Measurements from ENCODE around the gene CAPG. TPM values are rescaled to one million over a fixed set of nuclear protein-coding genes. Genes with fewer than 3 reads are reported as not detected.

The CAPG gene
- 121 and 128 TPM in 2 replicates for total RNA-seq

GRCh38 chr2:85409845-85410583 is at the start of gene CAPG:
TSS of gene CAPG (minus strand) at chr2:85410366. CDS start at chr2:85402145, 8,221 bp downstream.

GRCh38 chr2:85418132-85419008 is 8.2 kb upstream of the CAPG start, which contains the start of gene SH2D6:
TSS of gene SH2D6 (plus strand) at chr2:85418714. CDS start at chr2:85429466, 10,752 bp downstream.

GRCh38 chr2:85354286-85355072 is 55.7 kb downstream of the CAPG start, which contains the start of the genes ELMOD3 and RETSAT:
TSS of gene ELMOD3 (plus strand) at chr2:85354769. CDS start at chr2:85357199, 2,430 bp downstream.
TSS of gene RETSAT (minus strand) at chr2:85354528. CDS start at chr2:85354507, 21 bp downstream.

Other genes with a start within 250 kb of the CAPG start
- 109 and 130 TPM in 2 replicates for gene TGOLN2, start 82.4 kb downstream of the CAPG start, total RNA-seq
- gene RETSAT, start 55.8 kb downstream of the CAPG start, total RNA-seq = 47.4 and 53.5 TPM in 2 replicates
- 11.4 and 16.6 TPM in 2 replicates for gene ELMOD3, start 55.6 kb downstream of the CAPG start, total RNA-seq
- 0.14 and 0.55 TPM in 2 replicates for gene SH2D6, start 8.3 kb upstream of the CAPG start, total RNA-seq
- 84.9 and 114 TPM in 2 replicates for gene MAT2A, start 128.8 kb upstream of the CAPG start, total RNA-seq
- 45.7 and 58.6 TPM in 2 replicates for gene GGCX, start 151.1 kb upstream of the CAPG start, total RNA-seq
- gene VAMP8, start 167.2 kb upstream of the CAPG start, total RNA-seq = 1.8 and 3.0 TPM in 2 replicates
- gene VAMP5, start 174.1 kb upstream of the CAPG start, total RNA-seq = 32.8 and 39.0 TPM in 2 replicates
- 232 and 290 TPM in 2 replicates for gene RNF181, start 185.4 kb upstream of the CAPG start, total RNA-seq
- gene TMEM150A, start 192.3 kb upstream of the CAPG start, total RNA-seq = 7.4 and 11.1 TPM in 2 replicates
- gene C2orf68, start 201.7 kb upstream of the CAPG start, total RNA-seq = 14.1 and 14.9 TPM in 2 replicates
- 34.9 and 35.6 TPM in 2 replicates for gene USP39, start 205.8 kb upstream of the CAPG start, total RNA-seq